Measurements from ENCODE around the gene DTNBP1. TPM values are rescaled to one million over a fixed set of nuclear protein-coding genes. Genes with fewer than 3 reads are reported as not detected.

The DTNBP1 gene
- total RNA-seq, 3 donors from 2014 or later: 14.6 to 22.0 (median 19.5) TPM

GRCh38 chr6:15594512-15595259 lies 68.1 kb downstream of the DTNBP1 start:
- Histone ChIP-seq H3K27ac (no peak overlapping the region), H3K4me1 (no peaks in the 10 kb centered on the region), H3K9me3 (no peaks in the 10 kb centered on the region), H3K4me3 (no peak overlapping the region), H3K27me3 (no peaks in the 10 kb centered on the region), H3K36me3 (no peaks in the 10 kb centered on the region)
- no peak for TF ChIP-seq POLR2AphosphoS5 (IDR thresholded peaks at IDR 0.05)
- TF ChIP-seq CTCF (IDR thresholded peaks at IDR 0.05): no peak
- intact Hi-C loops (cut with DNase I; ENCODE audit: low total_unique reads): no loop called here
- no peak for DNase-seq (ENCODE audit: low spot score in 2 of 2)

GRCh38 chr6:15593798-15594197 lies 69.0 kb downstream of the DTNBP1 start:
- TF ChIP-seq POLR2A (IDR thresholded peaks at IDR 0.05) (no peak), POLR2AphosphoS5 (IDR thresholded peaks at IDR 0.05) (no peak), CTCF (IDR thresholded peaks at IDR 0.05) (no peak)
- no peak overlapping the region for H3K4me3 ChIP-seq
- H3K27me3 ChIP-seq: no peaks in the 10 kb centered on the region
- H3K4me1 ChIP-seq: no peaks in the 10 kb centered on the region
- intact Hi-C loops (cut with DNase I; ENCODE audit: low total_unique reads): no loop called here
- no peak for DNase-seq (ENCODE audit: low spot score in 2 of 2)
- H3K36me3 ChIP-seq: no peaks in the 10 kb centered on the region
- H3K9me3 ChIP-seq: no peaks in the 10 kb centered on the region
- no peak overlapping the region for H3K27ac ChIP-seq

- H3K27ac ChIP-seq: no peak overlapping the region
- H3K27me3 ChIP-seq: no peaks in the 10 kb centered on the region
- TF ChIP-seq POLR2A (IDR thresholded peaks at IDR 0.05): no peak
- TF ChIP-seq POLR2AphosphoS5 (IDR thresholded peaks at IDR 0.05): no peak
- no peak for TF ChIP-seq CTCF (IDR thresholded peaks at IDR 0.05)
- H3K36me3 ChIP-seq: no peaks in the 10 kb centered on the region
- H3K9me3 ChIP-seq: no peaks in the 10 kb centered on the region
- intact Hi-C loops (cut with DNase I; ENCODE audit: low total_unique reads): no loop called here
- H3K4me3 ChIP-seq: no peak overlapping the region
- H3K4me1 ChIP-seq: no peaks in the 10 kb centered on the region
- DNase-seq (ENCODE audit: low spot score in 2 of 2): no peak
Observed at GRCh38 chr6:15592610-15593009, 70.2 kb downstream of the DTNBP1 start.

GRCh38 chr6:15588971-15589634 lies 73.7 kb downstream of the DTNBP1 start:
- TF ChIP-seq CTCF (IDR thresholded peaks at IDR 0.05): no peak
- TF ChIP-seq POLR2AphosphoS5 (IDR thresholded peaks at IDR 0.05): no peak
- TF ChIP-seq POLR2A (IDR thresholded peaks at IDR 0.05): no peak

GRCh38 chr6:15586503-15586902 lies 76.3 kb downstream of the DTNBP1 start:
- Histone ChIP-seq H3K4me1 (no peaks in the 10 kb centered on the region), H3K27me3 (no peaks in the 10 kb centered on the region), H3K36me3 (no peaks in the 10 kb centered on the region), H3K27ac (no peak overlapping the region), H3K4me3 (no peak overlapping the region), H3K9me3 (no peaks in the 10 kb centered on the region)
- TF ChIP-seq POLR2AphosphoS5 (IDR thresholded peaks at IDR 0.05) (no peak), POLR2A (IDR thresholded peaks at IDR 0.05) (no peak), CTCF (IDR thresholded peaks at IDR 0.05) (no peak)
- intact Hi-C loops (cut with DNase I; ENCODE audit: low total_unique reads): no loop called here
- no peak for DNase-seq (ENCODE audit: low spot score in 2 of 2)

More at GRCh38 chr6:15588971-15589634, 73.7 kb downstream of the DTNBP1 start:
- Histone ChIP-seq H3K9me3 (no peaks in the 10 kb centered on the region), H3K27me3 (no peaks in the 10 kb centered on the region), H3K4me3 (no peak overlapping the region), H3K4me1 (no peaks in the 10 kb centered on the region), H3K27ac (no peak overlapping the region), H3K36me3 (no peaks in the 10 kb centered on the region)
- intact Hi-C loops (cut with DNase I; ENCODE audit: low total_unique reads): no loop called here
- no peak for DNase-seq (ENCODE audit: low spot score in 2 of 2)

Data from breast epithelium (tissue), 4 donors.